HG03521 (cell line): Measurements from ENCODE around the gene ARRB1.
"Not testable (repeated sequence)": the region's sequence is repeated elsewhere in the genome, so short reads cannot be mapped to it uniquely, and the experiment has no call there.

Experiments
- ATAC-seq: cut with Tn5 transposase; IDR thresholded peaks from one replicate; pipeline ENCODE4 v1.9.1; 2021; ENCODE audit warnings: mild to moderate bottlenecking, moderate library complexity; ENCODE audit not compliant: unreplicated experiment

Gene ARRB1

DNA sequence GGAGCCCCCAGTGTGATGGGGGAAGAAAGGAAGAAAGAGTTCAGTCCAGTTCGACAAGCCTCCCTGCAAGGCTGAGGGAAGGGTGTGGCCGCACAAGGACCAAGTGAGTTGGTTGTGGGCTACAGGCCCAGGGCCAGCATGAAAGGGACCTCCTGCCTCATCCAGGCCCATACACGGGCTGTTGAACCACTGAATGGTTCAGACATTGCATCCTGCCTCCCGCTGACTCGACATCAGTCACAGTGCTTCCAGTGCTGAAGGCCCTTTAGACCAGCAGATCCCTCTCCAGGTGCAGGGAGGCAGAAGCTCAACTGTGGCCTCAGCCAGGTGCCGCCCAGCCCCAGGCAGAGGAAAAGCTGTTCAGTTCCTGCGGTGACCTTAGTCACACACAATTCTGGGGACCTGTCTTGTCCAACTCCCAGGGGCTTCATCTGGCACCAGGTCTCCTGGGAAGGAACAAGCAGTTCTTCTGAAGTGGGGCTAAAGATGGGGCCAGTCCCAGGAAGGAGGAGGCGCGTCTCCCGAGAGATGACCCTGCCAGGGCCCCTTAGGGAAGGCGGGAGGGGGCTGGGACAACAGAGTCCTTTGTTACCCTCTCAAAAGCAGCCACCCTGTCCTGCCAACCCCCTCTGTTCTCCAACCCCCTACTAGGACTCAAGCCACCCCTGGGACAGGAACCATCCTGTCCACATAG lies 6.6 kb downstream of the ARRB1 start:
- no peak for ATAC-seq

DNA sequence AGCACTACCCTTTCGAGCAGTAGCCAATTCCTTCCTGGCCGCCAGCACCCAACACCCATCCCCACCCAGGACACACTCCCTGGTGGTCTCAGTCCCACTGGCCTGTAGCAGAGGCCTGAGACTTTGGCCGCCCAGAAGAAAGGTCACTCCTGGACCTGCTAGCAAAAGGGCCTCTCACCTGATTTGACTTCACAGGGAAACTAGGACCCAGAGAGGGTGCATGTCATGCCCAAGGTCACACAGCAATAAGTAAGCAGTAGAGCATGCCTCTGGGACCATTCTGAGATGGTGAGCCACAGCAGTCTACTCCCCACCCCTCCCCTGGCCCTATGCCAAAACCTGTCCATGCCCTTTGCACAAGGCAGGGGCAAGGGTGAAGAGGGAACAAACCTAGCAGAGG lies 7.3 kb downstream of the ARRB1 start:
- no peak for ATAC-seq

DNA sequence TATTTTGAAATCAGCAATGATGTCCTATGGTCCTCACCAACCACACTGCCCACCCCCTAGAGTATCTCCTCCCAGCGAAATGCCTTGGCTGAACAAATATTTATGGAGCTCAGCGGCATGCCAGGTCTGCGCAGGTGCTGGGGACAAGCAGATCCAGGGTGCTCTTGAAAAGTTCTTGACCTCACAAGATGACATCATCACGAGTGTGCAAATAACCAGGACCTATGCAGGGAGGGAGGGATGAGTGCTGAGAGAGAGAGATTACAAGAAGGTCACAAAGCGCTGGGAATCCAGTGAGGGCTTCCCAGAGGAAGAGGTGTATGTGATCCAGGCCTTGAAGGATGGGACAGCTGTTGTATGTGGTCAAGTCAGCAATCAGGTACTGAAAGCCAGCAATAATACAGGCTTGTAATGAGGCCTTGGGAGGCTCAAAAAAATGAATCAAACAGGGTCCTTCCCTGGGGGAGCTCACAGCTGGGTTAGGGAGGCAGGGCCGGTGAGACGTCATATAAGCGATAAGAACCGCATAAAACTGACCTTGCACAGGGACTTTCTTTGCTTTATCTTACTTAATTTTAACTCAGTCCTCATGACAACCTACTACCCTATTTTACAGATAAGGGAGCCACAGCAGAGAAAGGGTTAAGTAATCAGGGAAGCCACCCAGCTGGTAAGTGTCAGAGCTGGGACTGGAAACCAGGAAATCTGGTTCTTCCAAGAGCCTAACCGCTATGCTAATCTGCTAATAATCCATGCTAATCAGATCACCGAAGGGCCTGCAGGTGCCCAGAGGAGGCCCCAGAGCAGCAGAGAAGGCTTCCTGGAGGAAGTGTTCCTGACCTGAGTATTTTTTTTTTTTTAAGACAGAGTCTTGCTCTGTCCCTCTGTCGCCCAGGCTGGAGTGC lies 8.2 kb downstream of the ARRB1 start:
- ATAC-seq, result no peak

DNA sequence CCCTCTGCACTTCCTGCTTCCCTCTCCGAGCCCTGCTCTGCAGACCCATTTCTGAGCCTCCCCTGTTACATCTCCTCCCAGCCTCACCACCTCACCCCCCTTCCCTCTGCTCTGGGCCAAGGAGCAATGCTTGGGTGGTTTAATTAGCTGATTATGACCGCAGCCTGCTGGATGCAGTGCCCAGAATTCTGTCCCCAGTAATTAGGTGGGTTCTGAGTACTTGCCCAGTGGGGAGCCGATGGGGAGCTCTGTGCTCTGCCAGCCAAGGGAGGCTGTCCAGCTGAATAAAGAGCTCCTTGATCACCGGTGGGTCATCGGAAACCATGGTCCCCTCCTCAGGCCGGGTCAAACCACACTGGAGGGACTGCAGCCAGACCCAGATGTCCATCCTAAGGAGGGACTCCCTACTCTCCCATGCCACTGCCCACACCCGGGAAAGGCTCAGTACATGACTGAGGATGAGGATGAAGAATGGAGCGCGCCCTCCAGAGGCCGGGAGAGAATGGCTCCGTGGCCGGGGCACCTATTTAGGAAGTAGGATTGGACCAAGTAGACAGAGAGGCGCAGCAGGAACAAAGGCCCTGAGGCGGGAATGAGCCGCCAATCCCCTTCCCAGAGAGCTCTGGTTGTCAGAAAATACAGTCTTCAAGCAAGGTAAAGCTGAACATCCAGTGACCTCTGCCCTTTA lies 9.1 kb downstream of the ARRB1 start:
- no peak for ATAC-seq

DNA sequence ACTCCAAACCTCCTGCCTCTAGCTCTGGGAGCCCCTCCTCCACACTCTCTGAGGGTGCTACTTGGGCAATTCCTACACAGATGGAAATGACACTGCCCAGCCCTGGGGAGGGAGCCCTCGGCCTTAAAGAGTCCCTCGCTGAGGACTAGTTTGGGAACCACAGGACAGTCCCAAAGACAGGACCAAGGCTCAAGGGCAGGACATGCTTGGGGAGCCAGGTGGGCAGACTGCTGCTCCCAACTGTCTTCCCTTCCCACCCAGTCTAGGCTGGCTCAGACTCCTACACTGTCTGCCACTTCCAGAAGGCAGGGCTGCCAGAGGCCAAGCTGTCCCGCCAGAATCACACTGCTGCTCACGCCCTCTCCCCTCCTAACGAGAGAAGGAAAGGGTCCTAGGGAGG lies 9.8 kb downstream of the ARRB1 start:
- ATAC-seq, result no peak

DNA sequence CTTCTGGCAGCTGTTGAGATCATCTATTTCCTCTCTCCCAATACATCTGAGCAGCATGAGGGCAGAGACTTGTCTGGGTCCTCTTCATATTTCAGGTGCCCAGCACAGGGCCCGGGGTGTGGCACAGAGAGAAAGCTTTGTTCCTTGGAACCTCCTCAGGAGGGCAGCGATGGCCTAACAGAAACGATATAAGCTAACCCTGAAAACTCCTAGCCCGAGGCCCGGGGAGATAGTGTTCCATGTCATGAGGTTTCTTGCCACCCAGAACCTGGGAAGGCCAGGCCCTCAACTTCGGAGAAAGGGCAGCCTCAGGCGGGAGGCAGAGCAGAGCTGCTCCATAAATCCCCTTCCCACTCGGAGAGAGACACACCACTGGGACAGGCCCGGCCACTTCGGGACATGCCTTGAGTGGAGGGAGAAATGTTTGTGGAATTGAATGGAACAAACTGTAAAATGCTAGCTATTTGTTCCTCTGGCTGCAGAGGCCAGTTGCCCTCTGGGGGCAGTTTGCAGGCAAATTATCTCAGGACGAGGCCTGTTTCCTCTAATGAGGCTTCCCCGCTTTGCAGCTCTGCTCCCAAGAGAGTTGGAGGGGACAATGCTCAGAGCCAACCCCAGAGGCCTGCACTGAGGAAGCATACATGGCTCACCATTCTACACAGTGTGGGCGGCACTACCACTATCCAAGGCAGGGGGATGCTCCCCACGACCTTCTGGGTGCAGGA lies 11.6 kb downstream of the ARRB1 start:
- no peak for ATAC-seq

DNA sequence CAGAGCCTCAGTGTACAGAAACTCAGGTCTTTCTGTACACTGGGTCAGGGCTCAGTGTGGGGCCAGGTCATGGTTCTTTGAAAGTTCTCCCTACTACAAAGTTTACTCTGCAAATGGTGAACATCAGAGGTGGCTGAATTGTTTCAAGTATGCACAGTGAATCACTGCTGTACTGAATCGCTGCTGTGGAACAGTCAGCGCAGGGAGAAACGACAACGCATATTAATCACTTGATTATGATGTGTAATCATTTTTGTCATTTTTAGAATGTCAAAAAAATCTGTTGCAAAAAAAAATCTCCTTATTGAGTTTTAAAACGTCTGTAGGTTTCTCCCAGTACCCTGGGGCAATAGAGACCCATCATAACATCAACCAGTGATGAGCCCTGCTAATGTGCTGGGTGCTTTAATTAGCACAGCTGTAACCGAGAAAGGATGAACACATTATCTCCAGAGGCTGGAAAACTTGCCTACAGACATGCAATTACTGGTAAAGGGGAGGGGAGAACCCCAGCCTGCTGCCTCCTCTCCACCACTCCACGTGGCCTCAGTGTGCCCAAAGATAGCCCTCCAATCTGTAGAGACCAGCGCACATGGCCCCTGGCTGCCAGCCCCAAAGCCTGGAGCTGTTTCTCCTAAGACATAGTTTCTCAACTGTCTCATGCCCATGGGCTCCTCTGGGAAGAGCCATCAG lies 12.8 kb downstream of the ARRB1 start:
- no peak for ATAC-seq

DNA sequence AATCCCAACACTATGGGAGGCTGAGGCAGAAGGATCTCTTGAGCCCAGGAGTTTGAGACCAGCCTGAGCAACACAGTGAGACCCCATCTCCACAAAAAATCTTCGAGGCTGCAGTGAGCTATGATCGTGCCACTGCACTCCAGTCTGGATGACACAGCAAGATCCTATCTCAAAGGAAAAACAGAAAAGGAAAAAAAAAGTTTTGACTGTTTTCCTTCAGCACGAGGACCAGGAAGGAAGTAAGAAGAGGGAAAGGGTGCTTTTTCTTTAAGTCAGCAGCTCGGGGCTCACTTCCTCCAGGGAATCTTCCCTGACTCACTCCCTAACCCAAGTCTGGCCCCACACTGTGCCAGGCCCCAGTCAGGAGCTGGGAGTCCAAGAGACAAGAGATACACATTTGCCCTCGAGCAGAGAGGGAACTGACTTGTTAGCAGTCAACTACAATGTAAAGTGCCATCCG lies 14.2 kb downstream of the ARRB1 start:
- no peak for ATAC-seq

DNA sequence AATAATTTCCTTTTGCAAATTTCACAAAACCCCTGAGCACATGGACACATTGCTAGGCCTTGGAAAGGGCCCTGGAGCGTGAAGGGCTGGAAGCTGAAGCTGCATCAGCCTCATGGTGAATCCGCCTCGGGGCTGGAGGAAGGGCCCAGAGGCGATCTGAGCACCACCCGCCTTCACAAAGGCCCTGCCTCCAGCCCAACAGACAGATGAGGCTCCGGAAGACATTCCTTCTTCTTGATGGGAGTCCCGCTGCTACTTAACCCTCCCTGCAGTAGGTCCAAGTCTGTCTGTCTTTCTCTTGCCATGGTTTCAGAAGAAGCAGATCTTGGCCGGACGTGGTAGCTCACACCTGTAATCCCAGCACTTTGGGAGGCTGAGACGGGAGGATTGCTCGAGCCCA lies 16.5 kb downstream of the ARRB1 start:
- no peak for ATAC-seq

DNA sequence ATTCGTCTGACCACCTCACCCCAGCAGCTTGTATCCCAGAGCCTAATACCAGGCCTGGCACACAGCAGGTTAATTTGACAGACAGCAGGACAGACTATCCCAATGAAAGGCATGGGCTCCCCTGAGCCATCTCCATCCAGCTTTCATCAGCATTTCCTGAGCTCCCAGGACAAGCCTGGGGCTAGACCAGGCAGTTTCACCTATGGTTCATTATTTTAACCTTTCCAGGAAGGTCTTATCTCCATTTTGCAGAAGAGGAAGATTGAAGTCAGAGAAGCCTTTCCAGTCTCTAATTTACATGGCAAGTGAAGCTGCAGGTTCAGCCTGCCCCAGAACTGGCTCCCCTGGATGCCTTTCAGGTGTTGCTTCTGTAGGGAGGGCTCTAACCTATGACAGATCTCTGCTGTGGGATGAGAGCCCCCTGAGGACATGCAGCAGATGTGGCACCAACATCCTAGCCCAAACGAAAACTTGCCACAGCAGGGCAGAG lies 17.0 kb downstream of the ARRB1 start:
- no peak for ATAC-seq

DNA sequence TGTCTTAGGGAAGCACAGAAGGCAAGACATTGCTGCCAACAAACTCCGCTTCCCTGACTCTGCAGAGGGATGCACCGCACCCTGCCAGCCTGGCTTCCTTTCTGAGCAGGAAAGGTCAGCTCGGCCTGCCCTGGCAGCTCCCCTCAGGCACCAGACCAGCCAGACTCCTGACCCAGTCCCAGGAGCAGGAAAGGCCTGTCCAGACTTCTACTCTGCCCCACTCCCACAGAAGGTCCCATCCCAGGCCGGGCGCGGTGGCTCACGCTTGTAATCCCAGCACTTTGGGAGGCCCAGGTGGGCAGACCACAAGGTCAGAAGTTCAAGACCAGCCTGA lies 17.7 kb downstream of the ARRB1 start:
- ATAC-seq, result no peak

DNA sequence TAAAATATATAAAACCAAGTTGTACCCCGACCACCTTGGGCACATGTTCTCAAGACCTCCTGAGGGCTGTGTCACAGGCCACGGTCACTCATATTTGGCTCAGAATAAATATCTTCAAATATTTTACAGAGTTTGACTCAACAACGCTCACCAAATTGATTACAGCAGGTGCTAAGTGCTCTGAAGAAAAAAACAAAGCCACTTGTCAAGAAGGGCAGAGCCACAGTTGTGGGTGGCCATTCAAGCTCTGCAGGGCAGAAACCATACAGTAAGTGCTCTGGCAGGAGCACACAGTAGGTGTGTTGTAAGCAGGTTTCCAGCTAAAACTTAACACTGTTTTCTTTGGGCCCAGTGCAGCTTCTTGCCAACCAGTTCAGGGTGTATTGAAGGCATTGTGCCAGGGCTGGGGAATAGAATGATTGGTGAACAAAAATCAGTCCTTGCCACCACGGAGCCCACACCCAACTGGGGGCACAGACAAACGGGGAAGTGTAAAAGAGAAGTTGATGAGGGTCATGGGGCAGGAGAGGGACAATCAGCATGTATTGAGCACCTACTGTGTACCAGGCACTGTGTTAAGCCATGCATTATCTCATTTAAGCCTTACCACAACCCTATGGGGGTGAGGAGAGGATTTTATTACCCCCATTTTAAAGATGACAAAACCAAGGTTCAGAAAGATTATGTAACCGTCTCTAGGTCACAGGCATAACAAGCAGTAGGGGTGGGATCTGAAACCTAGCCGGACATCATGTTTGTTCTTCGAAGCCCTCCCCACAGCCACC lies 18.2 kb downstream of the ARRB1 start:
- ATAC-seq, result no peak

DNA sequence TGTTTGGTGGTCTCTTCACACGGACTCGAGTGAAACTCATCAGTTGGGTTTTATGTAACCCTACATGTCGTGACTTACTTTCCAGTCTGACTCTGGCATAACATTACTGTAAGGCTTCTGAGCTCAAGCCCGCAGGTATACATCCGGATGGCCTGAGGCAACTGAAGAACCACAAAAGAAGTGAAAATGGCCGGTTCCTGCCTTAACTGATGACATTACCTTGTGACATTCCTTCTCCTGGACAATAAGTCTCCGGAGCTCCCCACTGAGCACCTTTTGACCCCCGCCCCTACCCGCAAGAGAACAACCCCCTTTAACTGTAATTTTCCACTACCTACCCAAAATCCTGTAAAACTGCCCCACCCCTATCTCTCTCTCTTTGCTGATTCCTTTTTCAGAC lies 19.7 kb downstream of the ARRB1 start:
- ATAC-seq, result not testable (repeated sequence)

DNA sequence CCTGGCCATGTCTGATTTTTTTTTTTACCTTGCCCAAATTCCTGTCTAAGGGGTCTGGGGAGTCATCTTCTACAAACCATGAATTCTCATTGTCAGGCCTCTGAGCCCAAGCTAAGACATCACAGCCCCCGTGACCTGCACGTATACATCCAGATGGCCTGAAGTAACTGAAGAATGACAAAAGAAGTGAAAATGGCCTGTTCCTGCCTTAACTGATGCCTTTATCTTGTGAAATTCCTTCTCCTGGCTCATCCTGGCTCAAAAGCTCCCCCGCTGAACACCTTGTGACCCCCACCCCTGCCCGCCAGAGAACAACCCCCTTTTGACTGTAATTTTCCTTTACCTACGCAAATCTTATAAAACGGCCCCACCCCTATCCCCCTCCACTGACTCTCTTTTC lies 20.2 kb downstream of the ARRB1 start:
- ATAC-seq, result not testable (repeated sequence)

DNA sequence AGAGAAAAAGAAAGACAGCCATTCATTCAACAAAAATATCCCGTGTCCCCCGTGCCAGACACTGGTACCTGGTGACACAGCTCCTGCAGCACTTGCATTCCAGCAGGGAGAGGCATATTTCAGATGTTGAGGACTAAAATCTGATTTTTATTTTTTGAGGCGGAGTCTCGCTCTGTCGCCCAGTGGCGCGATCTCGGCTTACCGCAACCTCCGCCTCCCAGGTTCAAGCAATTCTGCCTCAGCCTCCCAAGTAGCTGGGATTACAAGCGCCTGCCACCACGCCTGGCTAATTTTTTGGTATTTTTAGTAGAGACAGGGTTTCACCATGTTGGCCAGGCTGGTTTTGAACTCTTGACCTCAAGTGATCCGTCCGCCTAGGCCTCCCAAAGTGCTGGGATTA lies 20.6 kb downstream of the ARRB1 start:
- not testable (repeated sequence) for ATAC-seq

DNA sequence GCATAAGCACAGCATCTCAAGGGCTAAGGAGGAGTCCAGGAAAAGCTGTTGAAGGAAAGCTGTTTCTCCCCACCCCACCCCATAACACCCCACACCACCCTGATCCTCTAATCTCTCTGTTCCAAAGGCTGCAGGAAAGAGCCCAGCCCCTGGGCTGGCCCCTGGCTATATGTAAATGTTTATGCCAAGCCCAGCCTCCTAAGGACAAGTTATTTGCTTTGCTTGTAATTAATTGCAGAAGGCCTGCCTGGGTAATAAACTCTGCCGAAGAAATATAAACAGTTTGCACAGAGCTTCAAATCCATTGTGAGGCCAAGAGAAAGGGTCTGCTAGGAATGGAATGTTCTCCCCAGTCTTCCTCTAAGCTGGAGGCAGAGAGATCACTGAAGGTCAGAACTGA lies 21.2 kb downstream of the ARRB1 start:
- ATAC-seq, result no peak

DNA sequence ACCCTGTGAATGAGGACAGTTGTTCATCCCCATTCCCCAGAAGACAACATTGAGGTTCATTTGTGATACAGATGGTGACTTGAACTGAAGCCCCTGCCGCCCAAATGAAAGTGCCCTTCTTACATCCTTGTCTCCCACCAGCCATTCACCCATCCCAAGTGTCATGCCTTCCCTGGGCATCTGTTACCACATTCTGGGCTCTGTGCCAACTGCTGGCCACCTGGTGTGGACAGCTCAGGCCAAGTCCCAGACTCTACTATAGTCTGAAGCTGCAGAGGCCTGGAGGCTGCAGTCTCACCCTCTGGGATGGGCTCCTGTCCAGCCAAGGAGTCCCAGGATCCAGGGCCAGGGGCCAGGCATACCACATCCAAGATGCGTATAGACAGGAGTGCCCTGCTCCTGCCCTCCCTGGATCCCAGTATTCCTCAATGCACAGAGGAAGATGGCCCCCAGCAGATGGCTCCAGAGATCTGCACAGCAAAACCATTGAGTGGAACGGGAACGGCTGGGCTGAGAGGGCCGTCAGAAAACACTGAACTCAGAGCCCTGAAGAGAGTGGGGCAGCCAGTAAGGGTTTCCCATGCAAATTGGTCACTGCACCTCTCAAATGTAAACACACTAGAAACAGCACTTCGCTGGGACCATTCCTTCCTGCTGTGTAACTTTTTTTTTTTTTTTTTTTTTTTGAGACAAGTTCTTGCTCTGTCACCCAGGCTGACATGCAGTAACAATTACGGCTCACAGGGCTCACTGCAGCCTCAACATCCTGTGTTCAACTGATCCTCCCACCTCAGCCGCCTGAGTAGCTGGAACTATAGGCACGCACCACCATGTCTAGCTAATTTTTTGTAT lies 22.8 kb downstream of the ARRB1 start:
- ATAC-seq, result no peak

DNA sequence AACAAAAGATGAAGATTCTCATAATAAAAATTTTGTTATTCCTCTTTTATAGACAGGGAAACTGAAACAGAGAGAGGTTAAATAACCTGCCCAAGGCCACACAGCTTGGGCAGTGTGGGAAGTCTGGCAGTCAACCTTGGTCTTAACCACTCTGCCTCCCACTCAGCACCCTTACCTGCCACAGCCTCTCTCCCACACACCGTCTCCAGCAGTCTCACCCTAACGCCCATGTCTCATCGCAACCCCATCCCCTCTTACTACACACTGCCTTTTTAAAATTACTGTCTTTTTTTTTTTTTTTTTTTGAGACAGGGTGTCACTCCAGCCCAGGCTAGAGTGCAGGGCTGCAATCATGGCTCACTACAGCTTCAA lies 25.0 kb downstream of the ARRB1 start:
- ATAC-seq, result no peak
